D721Med (cell line): ENCODE measurements around the gene NENF.

Experiments
- DNase-seq: peaks from one replicate; pipeline ENCODE4 v3.0.0; 2011; ENCODE audit warnings: low spot score; ENCODE audit not compliant: insufficient read length
- FAIRE-seq: peaks from 2 replicates; lab custom pipeline; 2011; peaks lifted over from hg19 to GRCh38; lab: Jason Lieb, UNC
- TF ChIP-seq, protein P1 (sequence below): IDR thresholded peaks from 2 replicates; pipeline ENCODE4 v1.5.1; 2012; ENCODE audit warnings: mild to moderate bottlenecking, control low read depth; ENCODE audit not compliant: insufficient read depth; ENCODE audit errors: missing control alignments

NENF gene

DNA sequence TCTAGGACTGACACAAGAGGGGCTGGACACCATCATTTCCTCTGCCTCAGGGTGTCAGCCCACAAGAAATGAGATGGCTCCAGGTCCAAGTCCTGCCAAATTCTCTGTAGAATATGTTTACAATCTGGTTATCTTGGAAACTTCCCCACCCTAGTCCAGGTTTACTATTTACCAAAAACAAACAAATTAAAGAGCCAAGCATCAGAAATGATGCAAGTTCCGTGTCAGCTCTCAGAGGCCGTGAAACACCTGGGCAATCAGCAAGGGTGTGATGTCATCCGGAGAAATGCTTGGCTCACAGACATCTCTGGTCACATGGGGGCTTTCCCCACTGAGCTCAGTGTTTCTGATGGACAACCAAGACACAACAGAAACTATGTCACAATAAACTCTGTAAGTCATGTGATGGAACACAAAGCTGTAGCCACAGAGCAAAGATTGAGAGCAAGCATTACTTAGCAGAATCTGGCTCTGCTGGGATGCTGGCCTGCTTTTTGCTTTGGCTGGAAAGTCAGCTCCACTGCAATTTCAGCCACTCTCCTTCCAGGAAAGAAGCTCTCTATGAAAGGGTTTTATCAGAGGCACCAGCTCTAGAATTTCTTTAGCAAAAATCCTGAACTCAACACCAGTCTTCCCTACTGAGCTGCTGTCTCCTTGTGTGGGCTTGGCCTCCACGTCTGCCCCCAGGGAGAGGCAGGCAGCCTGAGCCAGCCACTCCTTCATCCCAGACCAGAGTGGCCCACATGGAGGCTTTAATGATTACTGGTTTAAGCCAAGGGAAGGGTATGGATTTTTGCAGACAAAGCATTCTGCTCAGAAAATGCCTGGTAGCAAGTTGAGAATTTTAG lies 55.9 kb downstream of the NENF start:
- TF ChIP-seq, protein P1, sequence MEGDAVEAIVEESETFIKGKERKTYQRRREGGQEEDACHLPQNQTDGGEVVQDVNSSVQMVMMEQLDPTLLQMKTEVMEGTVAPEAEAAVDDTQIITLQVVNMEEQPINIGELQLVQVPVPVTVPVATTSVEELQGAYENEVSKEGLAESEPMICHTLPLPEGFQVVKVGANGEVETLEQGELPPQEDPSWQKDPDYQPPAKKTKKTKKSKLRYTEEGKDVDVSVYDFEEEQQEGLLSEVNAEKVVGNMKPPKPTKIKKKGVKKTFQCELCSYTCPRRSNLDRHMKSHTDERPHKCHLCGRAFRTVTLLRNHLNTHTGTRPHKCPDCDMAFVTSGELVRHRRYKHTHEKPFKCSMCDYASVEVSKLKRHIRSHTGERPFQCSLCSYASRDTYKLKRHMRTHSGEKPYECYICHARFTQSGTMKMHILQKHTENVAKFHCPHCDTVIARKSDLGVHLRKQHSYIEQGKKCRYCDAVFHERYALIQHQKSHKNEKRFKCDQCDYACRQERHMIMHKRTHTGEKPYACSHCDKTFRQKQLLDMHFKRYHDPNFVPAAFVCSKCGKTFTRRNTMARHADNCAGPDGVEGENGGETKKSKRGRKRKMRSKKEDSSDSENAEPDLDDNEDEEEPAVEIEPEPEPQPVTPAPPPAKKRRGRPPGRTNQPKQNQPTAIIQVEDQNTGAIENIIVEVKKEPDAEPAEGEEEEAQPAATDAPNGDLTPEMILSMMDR, result no peak
- no peak for DNase-seq
- no peak for FAIRE-seq

DNA sequence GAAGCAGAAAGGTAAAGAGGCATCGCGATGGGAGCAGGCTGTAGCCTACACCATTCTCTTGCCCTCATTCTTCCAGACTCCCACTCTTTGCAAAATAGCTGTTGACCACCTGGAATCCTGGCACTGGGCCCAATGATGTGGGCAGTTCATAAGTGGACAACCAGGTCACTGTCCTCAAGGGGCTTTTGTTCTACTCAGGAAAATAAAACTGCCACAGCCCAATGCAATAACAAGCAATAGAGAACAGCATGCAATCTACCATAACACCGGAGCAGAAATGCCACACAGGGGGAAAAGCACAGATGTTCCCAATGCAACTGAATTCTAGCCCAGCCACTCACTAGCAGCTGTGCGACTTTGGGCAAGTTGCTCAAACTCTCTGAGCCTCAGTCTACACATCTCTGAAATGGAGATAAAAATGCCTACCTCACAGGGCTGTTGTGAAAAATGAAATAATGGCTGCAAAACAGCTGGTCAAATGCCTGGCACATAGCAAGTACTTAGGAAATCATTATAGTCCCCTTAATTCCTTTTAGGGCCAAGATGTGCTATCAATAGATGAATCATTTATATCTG lies 56.7 kb downstream of the NENF start:
- TF ChIP-seq, protein P1, result no peak
- no peak for FAIRE-seq
- DNase-seq, result no peak

DNA sequence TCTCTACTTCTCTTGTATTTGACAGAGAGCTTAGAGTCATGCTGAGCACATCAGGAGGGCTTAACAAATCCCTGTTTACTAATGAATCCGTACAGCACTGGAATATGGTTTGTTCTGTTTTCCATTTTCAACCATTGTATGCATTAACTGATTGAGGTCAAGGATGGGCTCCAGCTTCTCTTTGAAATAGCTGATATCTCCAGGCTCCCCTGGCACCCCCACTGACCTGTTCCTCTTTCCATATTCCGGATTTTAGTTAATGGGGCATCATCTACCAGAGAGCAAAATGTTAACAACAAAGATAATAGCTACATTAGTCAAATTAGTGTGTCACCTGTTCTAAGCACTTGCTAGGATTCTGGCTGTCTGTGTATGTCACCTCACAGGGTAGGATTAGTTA lies 57.6 kb downstream of the NENF start:
- TF ChIP-seq, protein P1, result no peak
- FAIRE-seq (peak; percentile 51), DNase-seq (no peak)

DNA sequence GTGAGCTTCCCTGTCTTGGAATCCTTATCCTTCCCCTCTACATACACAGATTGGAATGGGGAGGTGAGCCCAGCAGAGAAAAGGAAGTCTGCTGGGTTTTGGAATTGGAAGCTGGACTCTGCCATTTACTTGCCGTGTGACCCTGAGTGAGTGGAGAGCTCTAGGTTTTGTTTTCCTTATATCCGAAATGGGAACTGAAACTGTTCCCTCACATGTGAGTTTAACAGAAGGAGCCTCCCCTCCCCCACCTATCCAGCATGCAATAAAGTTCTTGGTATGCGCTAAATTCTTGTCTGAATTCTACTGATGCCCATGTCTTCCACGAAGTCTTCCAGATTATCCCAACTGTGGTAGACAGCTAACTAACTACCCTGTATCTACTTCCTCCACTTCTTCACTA lies 58.7 kb downstream of the NENF start:
- FAIRE-seq (no peak), DNase-seq (no peak)
- TF ChIP-seq, protein P1, result no peak
